Smooth muscle cell (in vitro differentiated cells): ENCODE measurements around the gene RBMS1. TPM values are rescaled to one million over a fixed set of nuclear protein-coding genes. Genes with fewer than 3 reads are reported as not detected.
A peak's percentile ranks its signal among the peaks of the same experiment; 100 is the strongest.

Experiments used
- DNase-seq: peaks from one replicate; lab custom pipeline; 2025; ENCODE audit not compliant: unreplicated experiment; lab: John Stamatoyannopoulos, UW
- H2AFZ ChIP-seq: fragments of 200-600 bp; sonication (generic); 2 replicates; pipeline ENCODE4 v1.6.0; 2016; ENCODE audit warnings: antibody characterized with exemption, low read depth, mild to moderate bottlenecking
- H3F3A ChIP-seq: fragments of 200-600 bp; sonication (generic); 2 replicates; pipeline ENCODE4 v1.6.0; 2017; ENCODE audit warnings: antibody characterized with exemption, low read depth
- H3K27ac ChIP-seq: fragments of 200-600 bp; sonication (generic); 2 replicates; pipeline ENCODE4 v1.5.1; 2016; ENCODE audit warnings: low read depth, mild to moderate bottlenecking
- H3K27me3 ChIP-seq: fragments of 200-600 bp; sonication (generic); 2 replicates; pipeline ENCODE4 v1.6.1; 2016; ENCODE audit warnings: low read depth, mild to moderate bottlenecking
- H3K36me3 ChIP-seq: fragments of 200-600 bp; sonication (generic); 2 replicates; pipeline ENCODE4 v1.5.1; 2016; ENCODE audit warnings: low read depth
- H3K4me1 ChIP-seq: fragments of 200-600 bp; sonication (generic); 2 replicates; pipeline ENCODE4 v1.5.1; 2016; ENCODE audit warnings: low read depth
- H3K4me2 ChIP-seq: fragments of 200-600 bp; sonication (generic); 2 replicates; pipeline ENCODE4 v1.6.0; 2016; ENCODE audit warnings: mild to moderate bottlenecking
- H3K4me3 ChIP-seq: fragments of 200-600 bp; sonication (generic); 2 replicates; pipeline ENCODE4 v1.5.1; 2016; ENCODE audit warnings: mild to moderate bottlenecking
- H3K79me2 ChIP-seq: fragments of 200-600 bp; sonication (generic); 2 replicates; pipeline ENCODE4 v1.6.0; 2016; ENCODE audit warnings: low read depth, mild to moderate bottlenecking
- H3K9ac ChIP-seq: fragments of 200-600 bp; sonication (generic); 2 replicates; pipeline ENCODE4 v1.6.0; 2016; ENCODE audit warnings: low read depth
- H3K9me3 ChIP-seq: fragments of 200-600 bp; sonication (generic); replicated peaks from 2 replicates; pipeline ENCODE4 v1.5.1; 2016; ENCODE audit warnings: low read depth
- H4K20me1 ChIP-seq: fragments of 200-600 bp; sonication (generic); 2 replicates; pipeline ENCODE4 v1.6.0; 2016; ENCODE audit warnings: low read depth
- CTCF ChIP-seq: fragments of 200-600 bp; sonication (generic); IDR thresholded peaks from 2 replicates; pipeline ENCODE4 v1.5.1; 2017; ENCODE audit warnings: borderline replicate concordance, mild to moderate bottlenecking, antibody characterized with exemption; ENCODE audit not compliant: insufficient read depth, poor library complexity, severe bottlenecking
- WGBS: methylation state at CpG from one replicate; pipeline ENCODE4 v1.1.7; 2016; ENCODE audit warnings: low lambda C conversion rate; 5-methylcytosine and 5-hydroxymethylcytosine counted together
- polyA plus RNA-seq: library from polyadenylated mRNA; unstranded; fragments of >200 nt; fragmentation: Nextera tagmentation; extraction: Ambion mirVana; gene quantifications from 2 replicates; pipeline ENCODE4 v1.2.1, GENCODE V29; 2016
- total RNA-seq: library from RNA; depleted of rRNA; stranded (reverse); fragments of >200 nt; gene quantifications from 2 replicates; pipeline ENCODE4 v1.2.3, GENCODE V29; 2014

RBMS1 gene
- total and polyA plus RNA-seq, 2 experiments from 2014 or later: 103 to 160 TPM

- no peak overlapping the region for H3K4me2 ChIP-seq
- WGBS: 96% methylated on average over 1 of the region's 1 CpG
- H3F3A ChIP-seq: peaks cover 6% of the 10 kb centered on the region
- peaks cover 4% of the 10 kb centered on the region for H3K4me1 ChIP-seq
- H3K79me2 ChIP-seq: peaks cover 90% of the 10 kb centered on the region
- H2AFZ ChIP-seq: no peak overlapping the region
- no peak for DNase-seq
- H3K36me3 ChIP-seq: no peaks in the 10 kb centered on the region
- H3K9me3 ChIP-seq: no peaks in the 10 kb centered on the region
- peaks cover 84% of the 10 kb centered on the region for H4K20me1 ChIP-seq
- no peak for TF ChIP-seq CTCF
- H3K27ac ChIP-seq: peak overlapping the region; percentile 85
- no peak overlapping the region for H3K9ac ChIP-seq
- H3K27me3 ChIP-seq: no peaks in the 10 kb centered on the region
- no peak overlapping the region for H3K4me3 ChIP-seq
These were observed 137.1 kb downstream of the RBMS1 start for GRCh38 chr2:160356485-160356884.

GRCh38 chr2:160355080-160355479 lies 138.5 kb downstream of the RBMS1 start:
- Histone ChIP-seq H3K27ac (peak overlapping the region; percentile 85), H4K20me1 (peaks cover 78% of the 10 kb centered on the region), H3K4me1 (peaks cover 7% of the 10 kb centered on the region), H3K27me3 (no peaks in the 10 kb centered on the region), H3K36me3 (no peaks in the 10 kb centered on the region), H3K9ac (no peak overlapping the region), H2AFZ (no peak overlapping the region), H3K9me3 (no peaks in the 10 kb centered on the region), H3K79me2 (peaks cover 87% of the 10 kb centered on the region), H3K4me3 (no peak overlapping the region), H3F3A (peaks cover 14% of the 10 kb centered on the region), H3K4me2 (no peak overlapping the region)
- WGBS: 71% methylated on average over 2 of the region's 2 CpGs
- TF ChIP-seq CTCF: no peak
- no peak for DNase-seq

GRCh38 chr2:160354677-160355076 lies 138.9 kb downstream of the RBMS1 start:
- H3K79me2 ChIP-seq: peaks cover 87% of the 10 kb centered on the region
- H3K27me3 ChIP-seq: no peaks in the 10 kb centered on the region
- peaks cover 7% of the 10 kb centered on the region for H3K4me1 ChIP-seq
- no peak overlapping the region for H3K9ac ChIP-seq
- peak overlapping the region; percentile 12 for H3K4me2 ChIP-seq
- peaks cover 75% of the 10 kb centered on the region for H4K20me1 ChIP-seq
- peaks cover 15% of the 10 kb centered on the region for H3F3A ChIP-seq
- no peaks in the 10 kb centered on the region for H3K9me3 ChIP-seq
- no peak overlapping the region for H3K4me3 ChIP-seq
- 63% methylated on average over 6 of the region's 6 CpGs for whole genome bisulfite sequencing
- no peak overlapping the region for H2AFZ ChIP-seq
- no peaks in the 10 kb centered on the region for H3K36me3 ChIP-seq
- DNase-seq: no peak
- H3K27ac ChIP-seq: peak overlapping the region; percentile 85
- TF ChIP-seq CTCF: no peak

GRCh38 chr2:160353813-160354212 lies 139.8 kb downstream of the RBMS1 start:
- Histone ChIP-seq H2AFZ (no peak overlapping the region), H3K4me2 (peak overlapping the region; percentile 12), H3K4me1 (peaks cover 14% of the 10 kb centered on the region), H3F3A (peaks cover 15% of the 10 kb centered on the region), H4K20me1 (peaks cover 71% of the 10 kb centered on the region), H3K27ac (peak overlapping the region; percentile 85), H3K9me3 (no peaks in the 10 kb centered on the region), H3K9ac (no peak overlapping the region), H3K4me3 (no peak overlapping the region), H3K79me2 (peaks cover 87% of the 10 kb centered on the region), H3K27me3 (no peaks in the 10 kb centered on the region), H3K36me3 (no peaks in the 10 kb centered on the region)
- TF ChIP-seq CTCF: no peak
- 90% methylated on average over 5 of the region's 5 CpGs for WGBS
- DNase-seq: no peak
